Activated CD4-positive, alpha-beta T cell treated with anti-CD3 and anti-CD28 coated beads, Interleukin-2, amount 10 ng/mL, durations not matched to agents 24 days and 14 days (primary cell): ENCODE results near the gene TNFAIP3. TPM values are rescaled to one million over a fixed set of nuclear protein-coding genes. Genes with fewer than 3 reads are reported as not detected.
A peak's percentile ranks its signal among the peaks of the same experiment; 100 is the strongest.

Source experiments
- DNase-seq: peaks from one replicate; pipeline ENCODE4 v3.0.0; 2022
- H3K27ac Mint-ChIP-seq: one replicate; pipeline ENCODE4 v1.8.0; 2022; ENCODE audit warnings: mild to moderate bottlenecking, mixed read lengths
- H3K27me3 Mint-ChIP-seq: one replicate; pipeline ENCODE4 v1.8.0; 2022; ENCODE audit warnings: mixed read lengths
- H3K36me3 Mint-ChIP-seq: one replicate; pipeline ENCODE4 v1.8.0; 2022; ENCODE audit warnings: low read depth, mild to moderate bottlenecking, mixed read lengths
- H3K4me1 Mint-ChIP-seq: one replicate; pipeline ENCODE4 v1.8.0; 2021; ENCODE audit warnings: mixed read lengths
- H3K4me3 Mint-ChIP-seq: one replicate; pipeline ENCODE4 v1.8.0; 2022; ENCODE audit warnings: mild to moderate bottlenecking, moderate library complexity, mixed read lengths
- H3K9me3 Mint-ChIP-seq: one replicate; pipeline ENCODE4 v1.8.0; 2021; ENCODE audit warnings: mixed read lengths
- intact Hi-C: fragments of 100-400 bp; cut with micrococcal nuclease; formaldehyde crosslinking; loops from one replicate; pipeline ENCODE4 v1.15.1; 2023
- total RNA-seq: library from RNA; stranded (reverse); gene quantifications from 2 replicates; pipeline ENCODE4 v1.2.3, GENCODE V29; 2022

Gene TNFAIP3
- total RNA-seq, 1 donor from 2014 or later: 249 TPM

GRCh38 chr6:137872581-137873115, 5.6 kb downstream of the TNFAIP3 start:
- Mint-ChIP-seq H3K4me1 (peaks cover 37% of the 10 kb centered on the region), H3K36me3 (peaks cover 97% of the 10 kb centered on the region), H3K27me3 (no peaks in the 10 kb centered on the region), H3K9me3 (no peaks in the 10 kb centered on the region), H3K27ac (peak overlapping the region; percentile 86), H3K4me3 (peak overlapping the region; percentile 87)
- DNase-seq: no peak
- intact Hi-C loops: loop anchor here (1.0 to 2.0 kb wide), 9 partner anchors 10 to 215 kb away; no protein-coding TSS in a partner anchor

GRCh38 chr6:137873273-137873762, 6.3 kb downstream of the TNFAIP3 start:
- intact Hi-C loops: loop anchor here (1.0 to 2.0 kb wide), 9 partner anchors 9 to 216 kb away; no protein-coding TSS in a partner anchor
- Mint-ChIP-seq H3K36me3 (peaks cover 100% of the 10 kb centered on the region), H3K4me3 (peak overlapping the region; percentile 87), H3K4me1 (peaks cover 44% of the 10 kb centered on the region), H3K27ac (peak overlapping the region; percentile 86), H3K27me3 (no peaks in the 10 kb centered on the region), H3K9me3 (no peaks in the 10 kb centered on the region)
- DNase-seq: peak; percentile 89

GRCh38 chr6:137874204-137875057, 7.4 kb downstream of the TNFAIP3 start:
- intact Hi-C loops: no loop called here
- no peaks in the 10 kb centered on the region for H3K9me3 Mint-ChIP-seq
- peaks cover 50% of the 10 kb centered on the region for H3K4me1 Mint-ChIP-seq
- peak overlapping the region; percentile 87 for H3K4me3 Mint-ChIP-seq
- no peaks in the 10 kb centered on the region for H3K27me3 Mint-ChIP-seq
- H3K27ac Mint-ChIP-seq: peak overlapping the region; percentile 86
- peaks cover 100% of the 10 kb centered on the region for H3K36me3 Mint-ChIP-seq
- no peak for DNase-seq

- Mint-ChIP-seq H3K9me3 (no peaks in the 10 kb centered on the region), H3K4me3 (peak overlapping the region; percentile 87), H3K36me3 (peaks cover 99% of the 10 kb centered on the region), H3K27ac (peak overlapping the region; percentile 86), H3K27me3 (no peaks in the 10 kb centered on the region), H3K4me1 (peaks cover 51% of the 10 kb centered on the region)
- DNase-seq: no peak
- intact Hi-C loops: no loop called here
Observed at GRCh38 chr6:137875058-137875520, 8.0 kb downstream of the TNFAIP3 start.

- H3K36me3 Mint-ChIP-seq: peaks cover 99% of the 10 kb centered on the region
- H3K27me3 Mint-ChIP-seq: no peaks in the 10 kb centered on the region
- H3K4me3 Mint-ChIP-seq: peak overlapping the region; percentile 87
- H3K4me1 Mint-ChIP-seq: peaks cover 55% of the 10 kb centered on the region
- intact Hi-C loops: no loop called here
- DNase-seq: no peak
- H3K27ac Mint-ChIP-seq: peak overlapping the region; percentile 86
- H3K9me3 Mint-ChIP-seq: no peaks in the 10 kb centered on the region
Observed at GRCh38 chr6:137875606-137876005, 8.5 kb downstream of the TNFAIP3 start.

GRCh38 chr6:137876547-137876946, 9.5 kb downstream of the TNFAIP3 start:
- H3K27ac Mint-ChIP-seq: peak overlapping the region; percentile 65
- peak overlapping the region; percentile 30 for H3K4me3 Mint-ChIP-seq
- peaks cover 63% of the 10 kb centered on the region for H3K4me1 Mint-ChIP-seq

GRCh38 chr6:137877113-137877512, 10.1 kb downstream of the TNFAIP3 start:
- H3K27me3 Mint-ChIP-seq: no peaks in the 10 kb centered on the region
- H3K9me3 Mint-ChIP-seq: no peaks in the 10 kb centered on the region
- peaks cover 66% of the 10 kb centered on the region for H3K4me1 Mint-ChIP-seq
- intact Hi-C loops: no loop called here
- peaks cover 97% of the 10 kb centered on the region for H3K36me3 Mint-ChIP-seq
- H3K27ac Mint-ChIP-seq: peak overlapping the region; percentile 72
- peak overlapping the region; percentile 66 for H3K4me3 Mint-ChIP-seq
- DNase-seq: no peak

More at GRCh38 chr6:137876547-137876946, 9.5 kb downstream of the TNFAIP3 start:
- intact Hi-C loops: no loop called here
- Mint-ChIP-seq H3K9me3 (no peaks in the 10 kb centered on the region), H3K36me3 (peaks cover 99% of the 10 kb centered on the region), H3K27me3 (no peaks in the 10 kb centered on the region)
- DNase-seq: no peak

- H3K4me3 Mint-ChIP-seq: peak overlapping the region; percentile 66
- no peaks in the 10 kb centered on the region for H3K27me3 Mint-ChIP-seq
- intact Hi-C loops: no loop called here
- DNase-seq: no peak
- peaks cover 68% of the 10 kb centered on the region for H3K4me1 Mint-ChIP-seq
- H3K9me3 Mint-ChIP-seq: no peaks in the 10 kb centered on the region
- H3K36me3 Mint-ChIP-seq: peaks cover 96% of the 10 kb centered on the region
- peak overlapping the region; percentile 80 for H3K27ac Mint-ChIP-seq
Observed at GRCh38 chr6:137877606-137878005, 10.5 kb downstream of the TNFAIP3 start.

GRCh38 chr6:137878029-137878428, 11.0 kb downstream of the TNFAIP3 start:
- H3K27ac Mint-ChIP-seq: peak overlapping the region; percentile 80
- H3K9me3 Mint-ChIP-seq: no peaks in the 10 kb centered on the region
- H3K4me1 Mint-ChIP-seq: peaks cover 70% of the 10 kb centered on the region
- H3K36me3 Mint-ChIP-seq: peaks cover 95% of the 10 kb centered on the region
- H3K4me3 Mint-ChIP-seq: peak overlapping the region; percentile 66
- DNase-seq: no peak
- intact Hi-C loops: no loop called here
- no peaks in the 10 kb centered on the region for H3K27me3 Mint-ChIP-seq

GRCh38 chr6:137878486-137879285, 11.6 kb downstream of the TNFAIP3 start:
- Mint-ChIP-seq H3K4me1 (peaks cover 68% of the 10 kb centered on the region), H3K9me3 (no peaks in the 10 kb centered on the region), H3K36me3 (peaks cover 93% of the 10 kb centered on the region), H3K27me3 (no peaks in the 10 kb centered on the region), H3K27ac (peak overlapping the region; percentile 80), H3K4me3 (peak overlapping the region; percentile 66)
- intact Hi-C loops: no loop called here
- DNase-seq: no peak

- Mint-ChIP-seq H3K4me3 (peak overlapping the region; percentile 66), H3K27ac (peak overlapping the region; percentile 77), H3K9me3 (no peaks in the 10 kb centered on the region), H3K4me1 (peaks cover 68% of the 10 kb centered on the region), H3K27me3 (no peaks in the 10 kb centered on the region), H3K36me3 (peaks cover 92% of the 10 kb centered on the region)
- DNase-seq: no peak
- intact Hi-C loops: no loop called here
Observed at GRCh38 chr6:137879299-137879698, 12.2 kb downstream of the TNFAIP3 start.

- H3K27ac Mint-ChIP-seq: peak overlapping the region; percentile 85
- peaks cover 3% of the 10 kb centered on the region for H3K9me3 Mint-ChIP-seq
- no peak for DNase-seq
- H3K36me3 Mint-ChIP-seq: peaks cover 91% of the 10 kb centered on the region
- no peaks in the 10 kb centered on the region for H3K27me3 Mint-ChIP-seq
- peak overlapping the region; percentile 65 for H3K4me3 Mint-ChIP-seq
- H3K4me1 Mint-ChIP-seq: peaks cover 63% of the 10 kb centered on the region
- intact Hi-C loops: no loop called here
Observed at GRCh38 chr6:137879885-137880745, 13.1 kb downstream of the TNFAIP3 start.
